ENCODE measurements around the gene PARD3.

The PARD3 gene

GRCh38 chr10:34180749-34181148 lies 634.3 kb downstream of the PARD3 start:
- Histone ChIP-seq H3K4me3 (ENCODE audit: low read length) (no peak overlapping the region), H3K27me3 (ENCODE audit: control insufficient read depth, insufficient read depth, low read length) (no peaks in the 10 kb centered on the region)

GRCh38 chr10:34179280-34179679 lies 635.8 kb downstream of the PARD3 start:
- Histone ChIP-seq H3K9me3 (ENCODE audit: control insufficient read depth, low read depth, low read length) (no peaks in the 10 kb centered on the region), H3K27ac (ENCODE audit: low read length) (no peak overlapping the region), H3K9ac (ENCODE audit: low read length) (no peak overlapping the region), H3K4me3 (ENCODE audit: low read length) (no peak overlapping the region), H3K36me3 (ENCODE audit: control insufficient read depth, low read depth, low read length) (no peaks in the 10 kb centered on the region), H3K4me1 (ENCODE audit: control insufficient read depth, low read depth, low read length) (peaks cover 53% of the 10 kb centered on the region), H3K27me3 (ENCODE audit: control insufficient read depth, insufficient read depth, low read length) (no peaks in the 10 kb centered on the region)

More at GRCh38 chr10:34180749-34181148, 634.3 kb downstream of the PARD3 start:
- Histone ChIP-seq H3K9ac (ENCODE audit: low read length) (no peak overlapping the region), H3K27ac (ENCODE audit: low read length) (no peak overlapping the region), H3K36me3 (ENCODE audit: control insufficient read depth, low read depth, low read length) (no peaks in the 10 kb centered on the region), H3K4me1 (ENCODE audit: control insufficient read depth, low read depth, low read length) (peaks cover 66% of the 10 kb centered on the region), H3K9me3 (ENCODE audit: control insufficient read depth, low read depth, low read length) (no peaks in the 10 kb centered on the region)

GRCh38 chr10:34178756-34179155 lies 636.3 kb downstream of the PARD3 start:
- peaks cover 47% of the 10 kb centered on the region for H3K4me1 ChIP-seq (ENCODE audit: control insufficient read depth, low read depth, low read length)
- H3K36me3 ChIP-seq (ENCODE audit: control insufficient read depth, low read depth, low read length), result no peaks in the 10 kb centered on the region

DNA sequence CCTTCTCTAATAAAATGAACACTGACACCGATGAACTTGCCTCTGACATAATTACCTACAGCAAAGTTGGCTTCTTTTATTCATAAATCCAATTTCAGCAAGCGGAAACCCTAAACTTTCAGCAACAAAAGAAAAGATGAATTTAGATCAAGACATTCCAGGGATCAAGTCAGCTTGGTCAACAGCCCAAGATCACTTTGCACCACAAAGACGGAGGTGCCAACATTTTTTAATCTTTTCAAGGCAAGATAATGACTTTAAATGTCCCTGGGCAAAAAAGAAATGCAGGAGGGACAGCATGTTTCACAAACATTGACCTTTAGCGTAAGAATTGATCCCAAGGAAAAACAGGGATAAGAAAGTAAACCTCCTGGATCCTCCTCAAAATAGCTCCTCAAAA lies 636.9 kb downstream of the PARD3 start:
- Histone ChIP-seq H3K27me3 (ENCODE audit: control insufficient read depth, insufficient read depth, low read length) (no peaks in the 10 kb centered on the region), H3K9ac (ENCODE audit: low read length) (no peak overlapping the region), H3K4me1 (ENCODE audit: control insufficient read depth, low read depth, low read length) (peaks cover 42% of the 10 kb centered on the region)

More at GRCh38 chr10:34178756-34179155, 636.3 kb downstream of the PARD3 start:
- Histone ChIP-seq H3K27me3 (ENCODE audit: control insufficient read depth, insufficient read depth, low read length) (no peaks in the 10 kb centered on the region), H3K4me3 (ENCODE audit: low read length) (no peak overlapping the region), H3K9ac (ENCODE audit: low read length) (no peak overlapping the region), H3K9me3 (ENCODE audit: control insufficient read depth, low read depth, low read length) (no peaks in the 10 kb centered on the region), H3K27ac (ENCODE audit: low read length) (no peak overlapping the region)

DNA sequence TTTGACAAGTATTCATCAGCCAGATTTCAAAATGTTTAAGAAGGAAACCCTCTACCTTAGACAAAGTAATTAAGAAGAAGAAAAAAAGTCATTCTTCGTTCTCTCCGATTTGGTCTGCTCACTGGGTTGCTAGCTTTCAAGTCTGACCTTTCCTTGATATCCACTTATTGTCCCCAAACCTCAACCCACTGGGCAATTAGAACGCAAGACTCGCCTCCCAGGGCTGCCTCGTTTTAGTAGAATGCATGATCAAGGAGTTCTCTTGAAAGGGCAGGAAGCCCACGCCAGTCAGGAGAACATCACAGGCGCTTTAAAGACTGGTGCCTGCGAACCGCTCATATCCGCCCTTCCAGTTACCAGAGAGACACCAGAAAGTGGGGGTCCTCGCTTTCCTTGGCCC lies 637.7 kb downstream of the PARD3 start:
- no peak overlapping the region for H3K9ac ChIP-seq (ENCODE audit: low read length)
- no peaks in the 10 kb centered on the region for H3K36me3 ChIP-seq (ENCODE audit: control insufficient read depth, low read depth, low read length)
- no peak overlapping the region for H3K27ac ChIP-seq (ENCODE audit: low read length)
- peaks cover 34% of the 10 kb centered on the region for H3K4me1 ChIP-seq (ENCODE audit: control insufficient read depth, low read depth, low read length)
- no peaks in the 10 kb centered on the region for H3K9me3 ChIP-seq (ENCODE audit: control insufficient read depth, low read depth, low read length)
- no peaks in the 10 kb centered on the region for H3K27me3 ChIP-seq (ENCODE audit: control insufficient read depth, insufficient read depth, low read length)
- no peak overlapping the region for H3K4me3 ChIP-seq (ENCODE audit: low read length)

More for the DNA sequence above, 636.9 kb downstream of the PARD3 start:
- Histone ChIP-seq H3K4me3 (ENCODE audit: low read length) (no peak overlapping the region), H3K9me3 (ENCODE audit: control insufficient read depth, low read depth, low read length) (no peaks in the 10 kb centered on the region), H3K36me3 (ENCODE audit: control insufficient read depth, low read depth, low read length) (no peaks in the 10 kb centered on the region), H3K27ac (ENCODE audit: low read length) (no peak overlapping the region)

DNA sequence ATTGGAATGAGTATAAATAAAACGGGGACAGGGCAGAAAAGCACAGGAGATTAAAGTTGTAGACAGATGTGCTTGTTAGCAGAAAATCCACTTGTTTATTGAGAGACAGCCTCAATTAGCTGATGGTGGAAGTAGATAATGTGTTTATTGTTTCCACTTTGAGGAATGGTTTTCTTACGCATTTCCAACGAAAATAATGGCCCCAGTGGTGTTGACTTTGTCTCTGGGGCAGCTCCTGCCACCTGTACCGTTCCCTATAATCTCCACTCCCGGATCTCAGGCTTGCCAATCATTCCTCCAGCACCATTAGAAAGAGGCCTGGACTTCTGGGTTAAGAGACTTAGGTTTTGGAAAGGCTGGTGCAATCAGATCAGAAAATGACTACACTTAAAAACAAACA lies 638.7 kb downstream of the PARD3 start:
- Histone ChIP-seq H3K9ac (ENCODE audit: low read length) (no peak overlapping the region), H3K9me3 (ENCODE audit: control insufficient read depth, low read depth, low read length) (no peaks in the 10 kb centered on the region), H3K4me1 (ENCODE audit: control insufficient read depth, low read depth, low read length) (peaks cover 29% of the 10 kb centered on the region), H3K27ac (ENCODE audit: low read length) (no peak overlapping the region), H3K36me3 (ENCODE audit: control insufficient read depth, low read depth, low read length) (no peaks in the 10 kb centered on the region), H3K27me3 (ENCODE audit: control insufficient read depth, insufficient read depth, low read length) (no peaks in the 10 kb centered on the region), H3K4me3 (ENCODE audit: low read length) (no peak overlapping the region)

GRCh38 chr10:34175121-34175520 lies 640.0 kb downstream of the PARD3 start:
- no peaks in the 10 kb centered on the region for H3K27me3 ChIP-seq (ENCODE audit: control insufficient read depth, insufficient read depth, low read length)
- H3K9me3 ChIP-seq (ENCODE audit: control insufficient read depth, low read depth, low read length), result no peaks in the 10 kb centered on the region
- H3K9ac ChIP-seq (ENCODE audit: low read length), result no peak overlapping the region
- H3K27ac ChIP-seq (ENCODE audit: low read length), result no peak overlapping the region
- peaks cover 29% of the 10 kb centered on the region for H3K4me1 ChIP-seq (ENCODE audit: control insufficient read depth, low read depth, low read length)
- H3K36me3 ChIP-seq (ENCODE audit: control insufficient read depth, low read depth, low read length), result no peaks in the 10 kb centered on the region
- H3K4me3 ChIP-seq (ENCODE audit: low read length), result no peak overlapping the region

GRCh38 chr10:34172936-34173533 lies 642.1 kb downstream of the PARD3 start:
- Histone ChIP-seq H3K27me3 (ENCODE audit: control insufficient read depth, insufficient read depth, low read length) (no peaks in the 10 kb centered on the region), H3K9ac (ENCODE audit: low read length) (no peak overlapping the region), H3K27ac (ENCODE audit: low read length) (no peak overlapping the region), H3K36me3 (ENCODE audit: control insufficient read depth, low read depth, low read length) (no peaks in the 10 kb centered on the region), H3K4me3 (ENCODE audit: low read length) (no peak overlapping the region), H3K9me3 (ENCODE audit: control insufficient read depth, low read depth, low read length) (no peaks in the 10 kb centered on the region), H3K4me1 (ENCODE audit: control insufficient read depth, low read depth, low read length) (peaks cover 18% of the 10 kb centered on the region)

- Histone ChIP-seq H3K4me3 (ENCODE audit: low read length) (no peak overlapping the region), H3K9me3 (ENCODE audit: control insufficient read depth, low read depth, low read length) (no peaks in the 10 kb centered on the region), H3K9ac (ENCODE audit: low read length) (no peak overlapping the region), H3K27ac (ENCODE audit: low read length) (no peak overlapping the region), H3K4me1 (ENCODE audit: control insufficient read depth, low read depth, low read length) (peaks cover 9% of the 10 kb centered on the region), H3K27me3 (ENCODE audit: control insufficient read depth, insufficient read depth, low read length) (no peaks in the 10 kb centered on the region), H3K36me3 (ENCODE audit: control insufficient read depth, low read depth, low read length) (no peaks in the 10 kb centered on the region)
Measured at GRCh38 chr10:34171957-34172527, 643.1 kb downstream of the PARD3 start.

- Histone ChIP-seq H3K4me3 (ENCODE audit: low read length) (no peak overlapping the region), H3K9me3 (ENCODE audit: control insufficient read depth, low read depth, low read length) (no peaks in the 10 kb centered on the region), H3K9ac (ENCODE audit: low read length) (no peak overlapping the region), H3K4me1 (ENCODE audit: control insufficient read depth, low read depth, low read length) (peaks cover 3% of the 10 kb centered on the region), H3K27ac (ENCODE audit: low read length) (no peak overlapping the region), H3K27me3 (ENCODE audit: control insufficient read depth, insufficient read depth, low read length) (no peaks in the 10 kb centered on the region), H3K36me3 (ENCODE audit: control insufficient read depth, low read depth, low read length) (no peaks in the 10 kb centered on the region)
Measured at GRCh38 chr10:34169677-34170076, 645.4 kb downstream of the PARD3 start.

GRCh38 chr10:34169131-34169530 lies 646.0 kb downstream of the PARD3 start:
- Histone ChIP-seq H3K36me3 (ENCODE audit: control insufficient read depth, low read depth, low read length) (no peaks in the 10 kb centered on the region), H3K9ac (ENCODE audit: low read length) (no peak overlapping the region), H3K27ac (ENCODE audit: low read length) (no peak overlapping the region), H3K27me3 (ENCODE audit: control insufficient read depth, insufficient read depth, low read length) (no peaks in the 10 kb centered on the region), H3K4me3 (ENCODE audit: low read length) (no peak overlapping the region), H3K4me1 (ENCODE audit: control insufficient read depth, low read depth, low read length) (peaks cover 3% of the 10 kb centered on the region), H3K9me3 (ENCODE audit: control insufficient read depth, low read depth, low read length) (no peaks in the 10 kb centered on the region)

DNA sequence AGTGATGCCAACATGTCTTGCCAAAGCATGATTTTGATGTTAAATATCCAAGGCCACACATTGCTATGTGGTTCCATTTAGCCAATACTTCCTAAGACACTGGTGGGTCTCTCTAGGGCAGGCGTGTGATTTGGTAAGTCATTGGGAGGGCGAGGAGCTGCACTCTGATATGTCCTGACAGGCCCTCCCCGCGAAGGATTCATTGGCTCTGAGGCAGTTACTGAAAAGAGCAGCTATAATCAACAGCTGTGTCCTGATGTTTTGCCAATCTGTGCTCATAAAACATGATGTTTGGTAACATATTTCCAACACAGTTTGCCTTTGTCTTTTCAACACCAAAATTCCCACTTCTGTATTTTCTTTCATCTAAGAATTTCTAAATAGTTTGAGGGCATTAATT lies 646.7 kb downstream of the PARD3 start:
- H3K27me3 ChIP-seq (ENCODE audit: control insufficient read depth, insufficient read depth, low read length), result no peaks in the 10 kb centered on the region
- H3K9ac ChIP-seq (ENCODE audit: low read length), result no peak overlapping the region
- H3K4me1 ChIP-seq (ENCODE audit: control insufficient read depth, low read depth, low read length), result peaks cover 3% of the 10 kb centered on the region
- no peak overlapping the region for H3K27ac ChIP-seq (ENCODE audit: low read length)
- H3K36me3 ChIP-seq (ENCODE audit: control insufficient read depth, low read depth, low read length), result no peaks in the 10 kb centered on the region
- no peaks in the 10 kb centered on the region for H3K9me3 ChIP-seq (ENCODE audit: control insufficient read depth, low read depth, low read length)
- no peak overlapping the region for H3K4me3 ChIP-seq (ENCODE audit: low read length)

Measured in iPS-18a (cell line).